Measurements from ENCODE around the gene FASN. TPM values are rescaled to one million over a fixed set of nuclear protein-coding genes. Genes with fewer than 3 reads are reported as not detected.

Gene FASN
- total RNA-seq, 2 donors from 2014 or later = 168 to 198 TPM

GRCh38 chr17:82114872-82115271 lies 16.8 kb upstream of the FASN start:
- intact Hi-C loops (cut with DNase I) = no loop called here
- Histone ChIP-seq H3K4me3 (no peak overlapping the region), H3K9ac (ENCODE audit: low read depth in 2 of 2, low read length in 2 of 2) (no peak overlapping the region), H3K27me3 (no peaks in the 10 kb centered on the region), H3K27ac (no peak overlapping the region), H3K4me1 (no peaks in the 10 kb centered on the region), H3K36me3 (no peaks in the 10 kb centered on the region), H3K9me3 (no peaks in the 10 kb centered on the region)
- no peak for DNase-seq
- TF ChIP-seq CTCF (IDR thresholded peaks at IDR 0.05) = no peak

- H3K27me3 ChIP-seq = no peaks in the 10 kb centered on the region
- no peaks in the 10 kb centered on the region for H3K4me1 ChIP-seq
- H3K9ac ChIP-seq (ENCODE audit: low read depth in 2 of 2, low read length in 2 of 2) = no peak overlapping the region
- no peaks in the 10 kb centered on the region for H3K36me3 ChIP-seq
- H3K4me3 ChIP-seq = no peak overlapping the region
- no peak for DNase-seq
- H3K27ac ChIP-seq = no peak overlapping the region
- H3K9me3 ChIP-seq = no peaks in the 10 kb centered on the region
- intact Hi-C loops (cut with DNase I) = no loop called here
- TF ChIP-seq CTCF (IDR thresholded peaks at IDR 0.05) = no peak
These were observed 16.4 kb upstream of the FASN start for GRCh38 chr17:82114447-82114846.

- H3K27ac ChIP-seq = no peak overlapping the region
- H3K4me1 ChIP-seq = no peaks in the 10 kb centered on the region
- H3K36me3 ChIP-seq = no peaks in the 10 kb centered on the region
- no peaks in the 10 kb centered on the region for H3K27me3 ChIP-seq
- H3K9me3 ChIP-seq = no peaks in the 10 kb centered on the region
- intact Hi-C loops (cut with DNase I) = no loop called here
- no peak for DNase-seq
- no peak overlapping the region for H3K9ac ChIP-seq (ENCODE audit: low read depth in 2 of 2, low read length in 2 of 2)
- no peak for TF ChIP-seq CTCF (IDR thresholded peaks at IDR 0.05)
- no peak overlapping the region for H3K4me3 ChIP-seq
These were observed 15.9 kb upstream of the FASN start for GRCh38 chr17:82113941-82114340.

- no peak for DNase-seq
- intact Hi-C loops (cut with DNase I) = no loop called here
- no peaks in the 10 kb centered on the region for H3K27me3 ChIP-seq
- no peaks in the 10 kb centered on the region for H3K4me1 ChIP-seq
- no peaks in the 10 kb centered on the region for H3K9me3 ChIP-seq
- no peaks in the 10 kb centered on the region for H3K36me3 ChIP-seq
- no peak overlapping the region for H3K4me3 ChIP-seq
- no peak overlapping the region for H3K9ac ChIP-seq (ENCODE audit: low read depth in 2 of 2, low read length in 2 of 2)
- H3K27ac ChIP-seq = no peak overlapping the region
- TF ChIP-seq CTCF (IDR thresholded peaks at IDR 0.05) = no peak
These were observed 15.4 kb upstream of the FASN start for GRCh38 chr17:82113422-82113821.

DNA sequence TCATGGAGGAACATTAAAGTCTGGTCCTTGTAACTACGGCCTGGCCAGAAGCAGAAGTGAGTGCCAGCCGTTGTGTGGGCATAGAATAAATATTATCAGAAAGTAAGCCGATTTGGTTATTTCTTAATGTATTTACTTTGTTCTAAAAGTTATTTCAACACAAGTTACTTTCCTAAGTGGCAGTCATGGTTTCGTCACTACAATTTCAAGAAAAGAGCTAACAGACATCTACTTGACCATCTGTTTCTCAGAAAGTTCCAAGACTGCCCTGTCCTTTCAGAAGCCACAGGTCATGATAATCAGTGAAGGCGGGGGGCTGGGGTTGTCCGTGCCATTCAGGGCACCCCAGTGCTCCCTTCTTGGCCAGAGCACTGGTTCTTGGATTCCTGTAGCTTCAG lies 14.9 kb upstream of the FASN start:
- intact Hi-C loops (cut with DNase I) = no loop called here
- Histone ChIP-seq H3K4me1 (no peaks in the 10 kb centered on the region), H3K36me3 (no peaks in the 10 kb centered on the region), H3K9ac (ENCODE audit: low read depth in 2 of 2, low read length in 2 of 2) (no peak overlapping the region), H3K9me3 (no peaks in the 10 kb centered on the region), H3K4me3 (no peak overlapping the region), H3K27ac (no peak overlapping the region), H3K27me3 (no peaks in the 10 kb centered on the region)
- no peak for DNase-seq
- TF ChIP-seq CTCF (IDR thresholded peaks at IDR 0.05) = no peak
